ENCODE data around the gene RHOD. TPM values are rescaled to one million over a fixed set of nuclear protein-coding genes. Genes with fewer than 3 reads are reported as not detected.

The RHOD gene
- total RNA-seq, 3 donors from 2014 or later, result 3.3 to 7.2 (median 3.9) TPM

DNA sequence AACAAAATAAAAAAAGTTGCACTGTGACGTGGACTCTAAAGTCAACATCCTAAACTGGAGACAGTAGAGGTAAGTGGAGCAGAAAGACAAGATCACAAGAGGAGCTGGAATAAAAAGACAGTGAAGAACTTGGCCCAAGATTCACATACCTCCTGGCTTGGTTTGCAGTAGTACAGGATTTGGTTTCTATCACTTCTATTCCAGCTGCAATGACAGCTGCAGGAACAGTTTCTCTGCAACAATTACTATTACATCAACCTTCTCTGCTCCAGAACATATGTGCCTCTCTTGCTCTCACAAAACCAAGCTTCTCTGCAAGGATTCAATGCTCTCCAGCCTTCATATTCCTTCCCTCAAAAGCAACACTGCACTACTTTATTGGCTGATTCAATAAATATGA is 54.6 kb downstream of the RHOD start:
- intact Hi-C loops (cut with DNase I, micrococcal nuclease), result no loop called here
- DNase-seq, result no peak

DNA sequence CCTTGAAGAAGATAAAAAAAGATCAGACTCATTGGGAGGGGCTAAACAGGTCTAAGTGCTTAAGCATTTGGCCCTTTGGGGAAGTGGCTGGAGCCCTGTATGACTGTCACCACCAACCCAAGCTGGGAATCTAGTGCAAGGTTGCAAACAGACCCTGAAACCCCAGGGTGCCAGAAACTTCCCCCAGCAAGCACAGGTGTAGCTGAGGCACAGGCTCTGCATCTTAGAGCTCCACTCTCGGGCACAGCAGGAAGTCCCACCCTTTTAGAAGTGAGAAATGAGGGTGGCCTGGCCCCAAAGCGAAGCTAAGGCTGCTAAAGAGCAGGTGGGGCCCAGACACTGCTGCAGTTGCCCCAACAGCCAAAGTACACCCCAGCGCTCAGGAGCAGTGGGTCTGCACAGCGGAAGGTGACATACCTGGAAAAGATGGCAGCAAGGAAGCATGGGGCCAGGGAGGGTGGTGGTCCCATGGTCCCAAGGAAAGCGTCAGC is 56.6 kb downstream of the RHOD start:
- no peak for DNase-seq
- Histone ChIP-seq H3K4me3 (no peak overlapping the region), H3K4me1 (ENCODE audit: low read depth) (peaks cover 10% of the 10 kb centered on the region), H3K36me3 (ENCODE audit: low read depth) (no peaks in the 10 kb centered on the region), H3K9me3 (no peaks in the 10 kb centered on the region)
- intact Hi-C loops (cut with DNase I, micrococcal nuclease), result no loop called here
- peak; percentile 6 for ATAC-seq
- TF ChIP-seq CTCF (IDR thresholded peaks at IDR 0.05), result no peak

More for the DNA sequence above, 54.6 kb downstream of the RHOD start:
- H3K4me3 ChIP-seq, result no peak overlapping the region
- H3K4me1 ChIP-seq (ENCODE audit: low read depth), result peaks cover 4% of the 10 kb centered on the region
- ATAC-seq, result no peak
- no peaks in the 10 kb centered on the region for H3K9me3 ChIP-seq
- no peak for TF ChIP-seq CTCF (IDR thresholded peaks at IDR 0.05)
- H3K36me3 ChIP-seq (ENCODE audit: low read depth), result no peaks in the 10 kb centered on the region

GRCh38 chr11:67114275-67114896 is 57.7 kb downstream of the RHOD start:
- no peak overlapping the region for H3K4me3 ChIP-seq

GRCh38 chr11:67116758-67117105 is 60.1 kb downstream of the RHOD start:
- intact Hi-C loops (cut with DNase I, micrococcal nuclease), result no loop called here
- Histone ChIP-seq H3K9me3 (no peaks in the 10 kb centered on the region), H3K36me3 (ENCODE audit: low read depth) (no peaks in the 10 kb centered on the region), H3K4me1 (ENCODE audit: low read depth) (peaks cover 16% of the 10 kb centered on the region), H3K4me3 (no peak overlapping the region)
- ATAC-seq, result no peak
- no peak for DNase-seq
- no peak for TF ChIP-seq CTCF (IDR thresholded peaks at IDR 0.05)

More at GRCh38 chr11:67114275-67114896, 57.7 kb downstream of the RHOD start:
- intact Hi-C loops (cut with DNase I, micrococcal nuclease), result no loop called here
- peaks cover 10% of the 10 kb centered on the region for H3K4me1 ChIP-seq (ENCODE audit: low read depth)
- H3K36me3 ChIP-seq (ENCODE audit: low read depth), result no peaks in the 10 kb centered on the region
- no peak for TF ChIP-seq CTCF (IDR thresholded peaks at IDR 0.05)
- ATAC-seq (no peak), DNase-seq (no peak)
- no peaks in the 10 kb centered on the region for H3K9me3 ChIP-seq

DNA sequence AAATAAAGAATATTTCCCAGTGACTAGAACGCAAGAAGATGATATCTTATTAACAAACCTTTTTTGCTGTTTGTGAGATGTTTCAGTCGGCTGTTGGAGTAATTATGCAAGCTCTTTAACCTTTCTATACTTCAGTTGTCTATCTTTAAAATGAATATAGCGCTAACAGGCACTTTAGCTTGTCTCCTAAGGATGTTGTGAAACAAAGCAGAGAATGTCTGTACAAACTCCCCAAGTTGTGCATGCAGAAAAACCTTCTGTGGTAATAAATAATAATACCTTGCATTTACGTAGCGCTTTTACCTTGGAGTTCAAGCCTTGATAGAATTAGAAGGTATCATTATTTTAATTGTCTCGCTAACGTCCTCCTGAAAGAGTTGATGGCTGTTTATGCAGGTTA is 60.5 kb downstream of the RHOD start:
- no peak for TF ChIP-seq CTCF (IDR thresholded peaks at IDR 0.05)
- DNase-seq (no peak), ATAC-seq (no peak)
- intact Hi-C loops (cut with DNase I, micrococcal nuclease), result no loop called here
- Histone ChIP-seq H3K36me3 (ENCODE audit: low read depth) (no peaks in the 10 kb centered on the region), H3K4me3 (no peak overlapping the region), H3K9me3 (no peaks in the 10 kb centered on the region), H3K4me1 (ENCODE audit: low read depth) (peaks cover 20% of the 10 kb centered on the region)
